Adrenal gland (tissue), 12 donors: ENCODE measurements around the gene ZNG1F. TPM values are rescaled to one million over a fixed set of nuclear protein-coding genes. Genes with fewer than 3 reads are reported as not detected.
"Not testable (repeated sequence)": the region's sequence is repeated elsewhere in the genome, so short reads cannot be mapped to it uniquely, and the experiment has no call there.

ENCODE experiments used
- DNase-seq, 7 donors: peaks; one replicate each; pipeline ENCODE4 v3.0.0-alpha.2; 2019 to 2020
- H3K27ac ChIP-seq, 5 donors: fragments of 200-600 bp; sonication (generic) in 4 of 5; 1 replicate in 3 of 5; 2 replicates in 2 of 5; pipeline versions ENCODE4 v1.5.1 to v1.8.0; 2016 to 2020; ENCODE audit warnings: mild to moderate bottlenecking in 1 of 5
- H3K27me3 ChIP-seq: fragments of 200-600 bp; 2 replicates; pipeline ENCODE4 v1.8.0; 2021
- H3K36me3 ChIP-seq, 2 donors: fragments of 200-600 bp; replicated peaks in 1 of 2; 1 replicate in 1 of 2; 2 replicates in 1 of 2; pipeline versions ENCODE4 v1.5.1 to v1.8.0; 2018 to 2022
- H3K4me1 ChIP-seq, 2 donors: fragments of 200-600 bp; replicated peaks in 1 of 2; 1 replicate in 1 of 2; 2 replicates in 1 of 2; pipeline versions ENCODE4 v1.5.1 to v1.8.0; 2018 to 2021
- H3K4me3 ChIP-seq, 4 donors: fragments of 200-600 bp; sonication (generic) in 3 of 4; one replicate each; pipeline ENCODE4 v1.5.1; 2016 to 2018
- H3K9me3 ChIP-seq, 3 donors: fragments of 200-600 bp; sonication (generic) in 1 of 3; replicated peaks in 1 of 3; 1 replicate in 2 of 3; 2 replicates in 1 of 3; pipeline versions ENCODE4 v1.5.1 to v1.8.0; 2016 to 2021
- WGBS, 4 donors: extraction: QIAGEN DNeasy Blood & Tissue Kit in 2 of 4; methylation state at CpG; one replicate each; pipeline versions ENCODE4 v1.1.5 to v1.1.7; 2013 to 2017; 5-methylcytosine and 5-hydroxymethylcytosine counted together
- intact Hi-C, 2 donors: fragments of 100-400 bp; cut with DNase I; formaldehyde crosslinking; loops; one replicate each; pipeline versions ENCODE4 v1.14.1 to v1.15.0; 2022 to 2023
- polyA plus RNA-seq, 3 donors: library from polyadenylated mRNA; stranded (reverse); fragments of 200-250 nt in 2 of 3; fragments of 350-450 nt in 1 of 3; fragmentation: Illumina TruSeq in 1 of 3; extraction: RNeasy Lipid Tissue Mini Kit (QIAGEN cat#74804) in 1 of 3; gene quantifications; one replicate each; pipeline ENCODE4 v1.2.3, GENCODE V29; 2013 to 2014
- total RNA-seq, 9 donors: library from RNA; depleted of rRNA in 4 of 9; stranded (reverse); fragments of >200 nt in 4 of 9; fragments of 120-200 nt in 1 of 9; fragmentation: NEBNext Ultra II Directional in 1 of 9; extraction: Animal tissue kit (Norgen Biotek cat#: 25700) in 1 of 9; gene quantifications; one replicate each; pipeline versions ENCODE4 v1.1.0 to v1.2.4, GENCODE V29; 2013 to 2023
- donor health status: healthy with polysubstance abuse.
- donor health status: Bipolar disorder and iron deficiency.
- donor health status: DM: yes; HTN: yes; CAD: no.
- donor health status: DM: no; HTN: no; CAD: no.
- donor health status: DM: no; HTN: no; CAD: no.
- donor health status: DM: yes; HTN: yes; CAD: no.

The ZNG1F gene
- total and polyA plus RNA-seq, 12 donors, result 2.1 to 30.4 (median 7.8) TPM; not detected in 1

DNA sequence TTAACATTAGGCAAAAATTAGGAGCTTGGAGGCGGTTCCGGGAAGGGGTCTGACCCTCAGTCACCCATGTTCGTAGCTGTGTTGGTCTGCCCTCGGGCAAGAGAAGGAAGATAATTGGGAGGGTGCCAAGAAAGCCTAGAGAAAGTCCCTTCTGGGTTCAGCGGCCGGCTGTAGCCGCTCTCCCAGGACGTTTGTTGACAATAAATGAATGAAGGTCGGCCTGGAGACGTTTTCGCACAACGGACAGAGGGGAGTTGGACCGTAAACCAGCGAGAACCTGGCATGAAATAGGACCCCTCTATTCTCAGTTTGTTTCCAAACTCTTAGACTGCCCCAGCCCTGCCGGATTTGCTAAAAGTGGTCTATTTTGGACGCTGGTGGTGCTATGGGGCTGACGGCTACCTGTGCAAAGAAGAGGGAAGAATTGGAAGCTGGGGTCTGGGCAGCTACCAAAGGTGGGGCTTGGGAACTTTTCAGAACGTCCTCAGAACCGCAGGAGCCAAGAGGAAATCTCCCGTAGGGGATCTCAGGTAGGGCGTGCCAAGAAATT lies 63.9 kb downstream of the ZNG1F start:
- H3K4me1 ChIP-seq, H3K36me3 ChIP-seq, H3K9me3 ChIP-seq, H3K27ac ChIP-seq, H3K4me3 ChIP-seq, intact Hi-C loops, DNase-seq, H3K27me3 ChIP-seq: not testable (repeated sequence)
- no CpG with 5 or more reads among the region's 21 CpGs for WGBS, 4 donors

DNA sequence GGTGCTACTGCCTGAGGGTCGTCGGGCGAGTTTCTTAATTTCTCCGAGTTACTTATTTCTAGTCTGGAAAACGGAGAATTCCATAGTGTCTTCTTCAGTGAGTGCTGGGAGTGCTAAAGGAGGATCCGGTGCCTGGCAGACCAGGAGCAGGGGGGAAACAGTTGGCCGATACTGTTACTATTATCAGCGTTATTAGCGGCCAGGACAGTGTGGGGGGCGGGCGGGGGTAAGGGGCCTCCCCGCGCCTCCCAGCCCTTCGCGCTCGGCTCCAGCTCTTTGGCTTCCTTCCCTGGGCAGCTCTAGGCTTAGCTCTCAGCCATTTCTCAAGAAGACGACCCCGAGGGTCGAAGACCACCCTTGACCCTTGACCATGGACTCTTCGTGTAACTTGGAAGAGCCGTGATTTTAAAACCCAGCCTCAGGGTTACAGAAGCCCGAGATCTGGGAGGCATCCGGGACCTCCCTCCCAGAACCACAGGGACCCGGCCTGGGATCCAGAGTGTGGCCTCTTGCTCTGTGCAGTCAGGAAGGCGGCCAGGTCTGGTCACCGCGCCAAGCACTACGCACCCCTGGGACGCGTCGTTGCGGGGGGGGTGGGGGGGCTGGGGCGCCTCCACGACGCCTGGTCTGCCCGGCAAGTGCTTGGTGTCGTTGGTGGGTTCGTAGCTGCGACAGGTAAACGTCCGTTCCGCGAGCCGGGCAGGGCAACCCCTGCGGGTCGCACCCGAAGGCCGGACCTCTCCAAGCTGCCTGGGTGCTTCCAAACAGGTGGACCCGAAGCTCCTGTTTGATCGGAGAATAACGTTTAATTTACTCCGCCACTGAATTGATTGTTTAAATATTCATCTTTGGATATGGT lies 64.6 kb downstream of the ZNG1F start:
- H3K27me3 ChIP-seq, intact Hi-C loops, H3K4me3 ChIP-seq, H3K36me3 ChIP-seq, DNase-seq, H3K4me1 ChIP-seq, H3K27ac ChIP-seq, H3K9me3 ChIP-seq: not testable (repeated sequence)
- 15 to 26% (median 24%) methylated on average over 21 to 34 of the region's 52 CpGs; no CpG with 5 or more reads in 1 of the 4 donors for WGBS, 4 donors

DNA sequence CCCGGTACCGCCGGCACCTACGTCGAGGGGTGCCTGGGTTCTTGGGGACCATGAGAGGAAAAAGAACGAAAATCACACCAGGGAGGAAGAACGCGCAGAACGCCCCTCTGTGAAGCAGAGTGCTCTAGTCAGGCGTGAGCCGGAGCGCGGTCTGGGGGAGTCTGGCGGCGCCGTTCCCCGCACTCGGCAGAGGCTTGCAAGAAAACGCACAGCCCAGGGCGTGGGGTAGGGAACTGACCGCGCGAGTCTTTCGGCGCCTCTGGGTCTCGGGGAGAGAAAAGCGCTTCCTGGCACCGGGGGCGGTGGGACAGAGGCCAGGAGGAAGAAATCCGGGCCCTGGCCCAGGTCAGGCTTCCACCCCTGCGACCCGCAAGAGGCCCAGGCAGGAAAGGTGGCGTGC lies 65.3 kb downstream of the ZNG1F start:
- intact Hi-C loops, result not testable (repeated sequence)

DNA sequence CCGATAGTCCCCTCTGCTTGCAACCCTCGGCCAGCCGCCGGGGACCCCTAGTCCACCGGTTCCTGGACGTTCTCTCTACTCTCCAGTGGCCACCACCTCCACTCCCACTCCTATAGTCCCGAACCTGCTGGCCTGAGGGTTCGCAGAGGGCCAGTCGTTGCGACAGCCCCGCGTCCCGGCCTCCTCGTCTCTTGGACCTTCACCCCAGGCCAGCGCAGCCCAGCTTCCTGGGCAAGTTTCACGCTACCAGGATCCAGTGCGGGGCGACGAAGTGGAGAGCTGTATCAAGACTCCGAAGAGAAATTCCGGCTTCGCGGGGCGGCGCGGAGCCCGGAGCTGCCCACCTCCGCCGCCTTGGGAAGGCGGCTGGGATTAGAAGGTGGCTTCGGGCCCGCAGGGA lies 65.7 kb downstream of the ZNG1F start:
- H3K36me3 ChIP-seq, H3K4me3 ChIP-seq, H3K9me3 ChIP-seq, DNase-seq, H3K4me1 ChIP-seq, intact Hi-C loops, H3K27ac ChIP-seq, H3K27me3 ChIP-seq: not testable (repeated sequence)
- 7% methylated on average over 9 of the region's 32 CpGs; no CpG with 5 or more reads in 3 of the 4 donors for WGBS, 4 donors

More for the DNA sequence above, 65.3 kb downstream of the ZNG1F start:
- not testable (repeated sequence) for H3K4me1 ChIP-seq, H3K27ac ChIP-seq, DNase-seq, H3K9me3 ChIP-seq, H3K36me3 ChIP-seq, H3K4me3 ChIP-seq, H3K27me3 ChIP-seq
- WGBS, 4 donors, result 5 to 14% (median 7%) methylated on average over 7 to 11 of the region's 33 CpGs; no CpG with 5 or more reads in 1 of the 4 donors

DNA sequence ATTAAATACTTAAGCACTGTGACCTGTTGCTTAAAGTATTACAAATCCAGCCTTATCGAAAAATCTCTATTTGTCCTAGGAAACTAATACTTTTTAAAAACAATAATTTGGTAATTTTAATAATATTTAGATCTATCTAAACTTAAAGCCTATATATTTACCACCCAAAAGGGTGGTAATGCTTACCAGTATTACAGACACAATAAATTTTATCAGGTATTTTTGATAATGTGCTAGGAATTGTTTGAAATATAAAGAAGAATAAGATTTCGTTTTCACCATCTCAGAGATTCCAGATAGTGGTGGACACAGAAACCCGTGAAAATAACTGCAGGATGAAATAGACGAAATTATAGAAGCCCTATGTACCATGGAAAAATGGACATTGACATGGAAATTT lies 68.4 kb downstream of the ZNG1F start:
- H3K27ac ChIP-seq, H3K9me3 ChIP-seq, H3K4me3 ChIP-seq, H3K4me1 ChIP-seq, intact Hi-C loops, H3K36me3 ChIP-seq, DNase-seq, H3K27me3 ChIP-seq: not testable (repeated sequence)
- 17 to 49% (median 46%) methylated on average over 1 to 4 of the region's 4 CpGs; no CpG with 5 or more reads in 1 of the 4 donors for WGBS, 4 donors

DNA sequence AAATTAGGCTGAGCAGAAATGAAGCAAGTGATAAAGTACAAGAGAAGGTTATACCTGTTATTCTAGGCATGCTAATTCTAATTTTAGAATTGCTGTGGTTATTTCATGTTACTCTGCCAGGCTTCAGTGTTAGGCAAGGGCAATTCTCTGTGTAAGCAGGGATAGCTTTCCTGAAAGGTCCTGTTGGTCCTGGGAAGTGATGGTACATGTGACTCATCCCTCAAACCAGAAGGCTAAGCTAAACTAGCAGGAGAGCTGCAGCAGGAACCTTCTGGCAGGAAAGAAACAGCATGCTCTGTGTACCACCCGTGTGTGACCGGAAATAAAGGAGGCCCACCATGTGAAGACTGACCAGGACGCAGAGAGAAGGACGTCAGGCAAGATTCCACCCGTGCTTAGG lies 69.4 kb downstream of the ZNG1F start:
- H3K9me3 ChIP-seq, H3K27me3 ChIP-seq, DNase-seq, H3K36me3 ChIP-seq, H3K4me3 ChIP-seq, intact Hi-C loops, H3K4me1 ChIP-seq, H3K27ac ChIP-seq: not testable (repeated sequence)
- no CpG with 5 or more reads among the region's 5 CpGs for WGBS, 4 donors

DNA sequence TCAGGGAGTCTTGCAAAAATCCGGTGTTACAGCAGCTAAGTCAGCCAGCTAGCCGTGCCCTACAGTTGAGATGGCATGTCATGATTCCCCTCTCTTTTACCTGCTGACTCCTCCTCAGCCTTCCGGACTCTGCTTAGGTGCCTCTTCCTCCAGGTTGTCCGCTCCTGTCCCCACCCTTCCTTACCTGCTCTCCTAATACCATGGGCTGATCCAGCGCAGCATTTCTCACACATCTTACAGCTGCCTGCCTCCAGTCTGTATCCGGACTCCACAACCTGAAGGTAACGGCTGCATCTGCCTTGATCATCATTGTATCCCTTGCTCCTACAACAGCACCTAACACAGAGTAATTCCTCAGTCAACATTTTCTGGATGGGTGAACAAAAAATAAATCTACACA lies 69.8 kb downstream of the ZNG1F start:
- intact Hi-C loops, DNase-seq: not testable (repeated sequence)
- WGBS, 4 donors, result 36 to 45% (median 41%) methylated on average over 6 to 7 of the region's 7 CpGs

DNA sequence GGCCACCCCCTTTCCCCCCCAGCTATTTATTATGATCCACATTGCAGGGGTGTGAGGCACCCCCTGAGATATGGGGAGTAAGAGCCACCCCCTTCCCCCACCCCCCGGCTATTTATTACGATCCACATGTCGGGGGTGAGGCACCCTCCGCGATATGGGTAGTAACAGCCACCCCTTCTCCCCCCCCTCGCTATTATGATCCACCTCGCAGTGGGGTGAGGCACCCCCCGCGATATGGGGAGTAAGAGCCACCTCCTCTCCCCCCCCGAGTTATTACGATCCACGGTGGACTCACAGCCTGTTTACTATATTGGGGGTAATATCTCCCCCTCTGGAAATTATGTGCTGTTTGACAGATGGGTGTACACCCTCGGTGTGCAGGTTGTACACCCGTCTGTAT lies 75.8 kb downstream of the ZNG1F start:
- H3K27ac ChIP-seq, intact Hi-C loops, H3K9me3 ChIP-seq, DNase-seq, H3K4me1 ChIP-seq, H3K4me3 ChIP-seq, H3K36me3 ChIP-seq, H3K27me3 ChIP-seq: not testable (repeated sequence)
- WGBS, 4 donors, result 41 to 58% methylated on average over 8 to 9 of the region's 14 CpGs; no CpG with 5 or more reads in 2 of the 4 donors

More for the DNA sequence above, 69.8 kb downstream of the ZNG1F start:
- not testable (repeated sequence) for H3K9me3 ChIP-seq, H3K27ac ChIP-seq, H3K4me3 ChIP-seq, H3K27me3 ChIP-seq, H3K36me3 ChIP-seq, H3K4me1 ChIP-seq

DNA sequence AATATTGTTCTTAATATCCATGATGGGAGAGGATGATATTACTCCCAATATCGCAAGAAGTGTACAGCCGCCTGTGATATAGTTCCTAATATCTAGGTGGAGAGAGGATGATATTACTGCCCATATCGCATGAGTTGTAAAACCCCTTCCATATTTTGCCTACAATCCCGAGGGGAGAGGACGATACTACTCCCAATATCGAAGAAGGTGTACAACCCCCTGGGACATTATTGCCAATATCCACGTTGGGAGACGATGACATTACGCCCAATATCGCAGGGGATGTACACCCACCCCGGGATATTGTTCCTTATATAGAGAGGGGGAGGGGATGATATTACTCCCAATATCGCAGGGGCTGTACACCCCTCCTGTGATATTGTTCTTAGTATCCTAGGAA lies 77.7 kb downstream of the ZNG1F start:
- H3K4me1 ChIP-seq, H3K36me3 ChIP-seq, H3K9me3 ChIP-seq, H3K27me3 ChIP-seq, intact Hi-C loops, DNase-seq, H3K27ac ChIP-seq, H3K4me3 ChIP-seq: not testable (repeated sequence)
- 75 to 83% (median 78%) methylated on average over 11 to 12 of the region's 12 CpGs for WGBS, 4 donors

DNA sequence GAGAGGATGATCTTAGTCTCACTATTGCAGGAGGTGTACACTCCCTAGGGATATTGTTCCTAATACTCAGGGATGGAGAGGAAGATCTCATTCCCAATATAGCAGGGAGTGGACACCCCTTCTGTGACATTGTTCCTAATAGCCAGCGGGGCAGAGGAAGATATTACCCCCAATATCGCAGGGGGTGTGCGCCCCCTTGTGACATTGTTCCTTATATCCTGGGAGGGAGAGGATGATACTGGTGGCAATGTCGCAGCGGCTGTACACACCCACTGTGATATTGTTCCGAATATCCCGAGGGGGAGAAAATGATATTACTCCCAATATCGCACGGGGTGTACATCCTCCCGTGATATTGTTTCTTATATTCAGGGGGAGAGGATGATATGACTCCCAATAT lies 78.2 kb downstream of the ZNG1F start:
- H3K9me3 ChIP-seq, intact Hi-C loops, H3K27me3 ChIP-seq, DNase-seq, H3K4me1 ChIP-seq, H3K36me3 ChIP-seq, H3K27ac ChIP-seq, H3K4me3 ChIP-seq: not testable (repeated sequence)
- WGBS, 4 donors, result 31 to 56% (median 37%) methylated on average over 7 to 9 of the region's 10 CpGs

DNA sequence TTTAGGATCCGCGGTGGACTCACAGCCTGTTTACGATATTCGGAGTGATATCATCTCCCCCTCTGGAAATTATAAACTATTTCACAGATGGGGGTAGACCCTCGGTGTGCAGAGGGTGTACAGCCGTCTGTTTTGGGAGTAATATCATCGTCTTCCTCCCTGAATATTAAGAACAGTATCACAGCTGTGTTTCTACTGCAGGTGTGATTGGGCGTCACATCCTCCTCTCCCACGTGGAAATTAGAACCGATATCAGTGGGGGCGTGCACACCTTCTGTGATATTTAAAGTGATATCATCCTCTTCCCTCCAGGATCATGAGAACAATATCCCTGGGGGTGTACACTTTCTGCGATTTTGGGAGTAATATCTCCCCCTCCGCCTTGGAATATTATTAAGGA lies 79.9 kb downstream of the ZNG1F start:
- H3K27me3 ChIP-seq, DNase-seq, H3K36me3 ChIP-seq, intact Hi-C loops, H3K9me3 ChIP-seq, H3K4me1 ChIP-seq, H3K4me3 ChIP-seq, H3K27ac ChIP-seq: not testable (repeated sequence)
- 24 to 36% (median 27%) methylated on average over 4 to 6 of the region's 13 CpGs for WGBS, 4 donors
